SK-N-SH (cell line): ENCODE measurements around the gene RMI1.

ENCODE experiments used
- GABPA ChIP-seq: IDR thresholded peaks from 2 replicates; pipeline ENCODE4 v1.4.0; 2012; ENCODE audit warnings: low read depth, mild to moderate bottlenecking
- POLR2AphosphoS5 ChIP-seq: IDR thresholded peaks from 2 replicates; pipeline ENCODE4 v1.6.1; 2012; ENCODE audit warnings: low read depth, low read length
- TF ChIP-seq, protein P1 (sequence below): fragments of 200-600 bp; sonication (generic); IDR thresholded peaks from 2 replicates; pipeline ENCODE4 v1.6.1; 2017; ENCODE audit warnings: antibody characterized with exemption, mild to moderate bottlenecking, moderate library complexity

DNA sequence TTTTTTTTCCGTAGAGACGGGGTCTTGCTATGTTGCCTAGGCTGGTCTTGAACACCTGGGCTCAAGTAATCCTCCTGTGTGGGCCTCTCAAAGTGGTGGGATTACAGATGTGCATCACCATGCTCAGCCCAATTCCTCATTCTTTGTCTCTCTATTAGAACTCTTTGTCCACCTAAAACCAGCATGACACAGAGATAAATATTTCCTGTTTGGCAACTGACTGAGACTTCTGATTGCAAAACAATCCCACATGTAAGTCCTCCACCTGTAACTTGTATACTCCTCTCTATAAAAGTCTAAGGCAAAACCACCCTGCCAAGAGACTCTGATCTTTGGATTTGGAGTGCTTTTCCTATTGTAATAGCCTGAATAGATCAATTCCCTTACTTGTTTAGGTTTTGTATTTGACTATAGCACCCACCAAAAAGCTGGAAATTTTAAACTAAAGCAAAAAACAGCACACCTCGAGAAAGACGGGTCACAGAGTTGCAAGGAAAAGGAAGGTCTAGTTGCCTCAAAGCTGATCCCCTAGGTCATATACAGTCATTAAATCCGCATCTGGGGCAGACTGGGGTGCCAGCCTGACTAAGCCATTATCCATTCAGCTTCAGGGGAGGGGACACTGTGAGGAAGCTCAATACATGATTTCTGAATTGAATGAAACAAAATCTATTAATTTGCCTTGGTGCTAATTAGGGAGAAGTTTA lies 45.9 kb upstream of the RMI1 start:
- TF ChIP-seq GABPA, result no peak
- no peak for TF ChIP-seq POLR2AphosphoS5
- TF ChIP-seq, protein P1, sequence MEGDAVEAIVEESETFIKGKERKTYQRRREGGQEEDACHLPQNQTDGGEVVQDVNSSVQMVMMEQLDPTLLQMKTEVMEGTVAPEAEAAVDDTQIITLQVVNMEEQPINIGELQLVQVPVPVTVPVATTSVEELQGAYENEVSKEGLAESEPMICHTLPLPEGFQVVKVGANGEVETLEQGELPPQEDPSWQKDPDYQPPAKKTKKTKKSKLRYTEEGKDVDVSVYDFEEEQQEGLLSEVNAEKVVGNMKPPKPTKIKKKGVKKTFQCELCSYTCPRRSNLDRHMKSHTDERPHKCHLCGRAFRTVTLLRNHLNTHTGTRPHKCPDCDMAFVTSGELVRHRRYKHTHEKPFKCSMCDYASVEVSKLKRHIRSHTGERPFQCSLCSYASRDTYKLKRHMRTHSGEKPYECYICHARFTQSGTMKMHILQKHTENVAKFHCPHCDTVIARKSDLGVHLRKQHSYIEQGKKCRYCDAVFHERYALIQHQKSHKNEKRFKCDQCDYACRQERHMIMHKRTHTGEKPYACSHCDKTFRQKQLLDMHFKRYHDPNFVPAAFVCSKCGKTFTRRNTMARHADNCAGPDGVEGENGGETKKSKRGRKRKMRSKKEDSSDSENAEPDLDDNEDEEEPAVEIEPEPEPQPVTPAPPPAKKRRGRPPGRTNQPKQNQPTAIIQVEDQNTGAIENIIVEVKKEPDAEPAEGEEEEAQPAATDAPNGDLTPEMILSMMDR, result no peak
